Adipose tissue (tissue), 3 donors: Measurements from ENCODE around the gene TFG. TPM values are rescaled to one million over a fixed set of nuclear protein-coding genes. Genes with fewer than 3 reads are reported as not detected.
A peak's percentile ranks its signal among the peaks of the same experiment; 100 is the strongest.
"Not testable (repeated sequence)": the region's sequence is repeated elsewhere in the genome, so short reads cannot be mapped to it uniquely, and the experiment has no call there.

ENCODE experiments used
- H3K27ac ChIP-seq: one replicate; pipeline ENCODE4 v1.5.1; 2013; ENCODE audit warnings: low read depth, low read length
- WGBS, 3 donors: extraction: QIAGEN DNeasy Blood & Tissue Kit; methylation state at CpG; one replicate each; pipeline ENCODE4 v1.1.7; 2013; 5-methylcytosine and 5-hydroxymethylcytosine counted together
- polyA plus RNA-seq, 3 donors: library from polyadenylated mRNA; stranded (reverse); fragments of 200-250 nt; gene quantifications; one replicate each; pipeline ENCODE4 v1.2.3, GENCODE V29; 2013
- donor health status: healthy with polysubstance abuse.
- donor health status: Bipolar disorder and iron deficiency.
- donor health status: healthy.

TFG gene
- 10 to 100 TPM; 50.0 to 69.7 (median 55.7) TPM for polyA plus RNA-seq

GRCh38 chr3:100708989-100709841, at the start of gene TFG:
TSS of gene TFG (plus strand) at chr3:100709494. CDS start at chr3:100713686, 4,192 bp downstream.
- WGBS, 3 donors: 1% methylated on average over 52 to 76 of the region's 76 CpGs
- peak within 1 kb of the TSS; percentile 93 for H3K27ac ChIP-seq

- H3K27ac ChIP-seq: not testable (repeated sequence)
Measured at GRCh38 chr3:100661294-100661693, 48.0 kb upstream of the TFG start.

DNA sequence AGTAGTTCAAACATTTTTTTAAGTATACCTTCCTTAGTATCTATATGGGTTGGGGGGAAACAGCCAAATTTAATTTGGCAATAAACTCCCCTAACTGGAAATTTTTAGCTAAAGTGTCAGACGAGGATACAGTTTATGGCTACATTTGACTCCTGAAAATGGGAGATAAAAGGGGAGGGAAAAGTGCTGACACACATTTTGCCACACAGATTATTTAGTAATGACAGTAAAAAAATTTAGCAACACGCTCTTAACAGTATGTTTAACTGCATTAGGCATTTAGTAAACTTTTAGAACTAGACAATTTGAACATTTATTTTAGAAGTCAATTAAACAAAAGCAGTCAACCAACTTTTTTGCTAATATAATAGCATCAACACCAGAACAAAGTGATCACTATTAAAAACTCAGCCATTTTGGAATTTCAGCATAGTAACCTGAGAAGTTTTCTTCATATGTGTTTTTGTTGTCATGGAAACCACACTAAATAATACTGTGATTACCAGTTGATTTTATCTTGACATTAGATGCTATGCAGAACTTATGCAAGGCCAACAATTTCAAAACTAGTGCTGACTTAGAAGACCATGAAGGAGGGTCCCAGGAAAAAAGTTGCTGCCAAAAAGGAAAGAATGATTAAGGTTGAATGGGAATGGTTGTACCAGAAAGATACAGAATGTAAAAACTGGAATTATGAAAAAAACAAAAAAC, 47.0 kb upstream of the TFG start:
- WGBS, 3 donors: 53 to 67% (median 63%) methylated on average over 2 of the region's 2 CpGs

DNA sequence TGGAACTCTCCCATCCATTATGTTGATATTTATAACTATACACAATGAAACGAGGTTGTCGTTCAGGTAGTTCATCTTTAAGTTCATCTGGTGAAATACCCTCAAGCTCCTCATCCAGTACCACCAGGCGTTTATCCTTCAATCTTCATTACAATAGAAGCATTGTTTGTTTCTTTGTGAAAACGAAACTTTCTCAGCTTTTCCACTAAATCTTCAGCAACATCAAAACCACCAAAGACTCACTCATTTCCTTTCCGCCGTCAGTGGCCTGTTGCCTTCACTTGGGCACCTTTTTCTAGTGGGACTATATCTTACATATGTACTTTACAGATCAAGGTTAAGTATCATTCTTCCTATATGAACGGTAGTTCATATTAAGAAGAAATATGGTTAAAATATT, 44.1 kb upstream of the TFG start:
- 43 to 55% (median 46%) methylated on average over 7 of the region's 7 CpGs for WGBS, 3 donors
- no peak overlapping the region for H3K27ac ChIP-seq

More for the DNA sequence above, 47.0 kb upstream of the TFG start:
- H3K27ac ChIP-seq: no peak overlapping the region

GRCh38 chr3:100666699-100667098, 42.6 kb upstream of the TFG start:
- H3K27ac ChIP-seq: not testable (repeated sequence)
- WGBS, 3 donors: 46 to 59% (median 52%) methylated on average over 5 of the region's 6 CpGs

DNA sequence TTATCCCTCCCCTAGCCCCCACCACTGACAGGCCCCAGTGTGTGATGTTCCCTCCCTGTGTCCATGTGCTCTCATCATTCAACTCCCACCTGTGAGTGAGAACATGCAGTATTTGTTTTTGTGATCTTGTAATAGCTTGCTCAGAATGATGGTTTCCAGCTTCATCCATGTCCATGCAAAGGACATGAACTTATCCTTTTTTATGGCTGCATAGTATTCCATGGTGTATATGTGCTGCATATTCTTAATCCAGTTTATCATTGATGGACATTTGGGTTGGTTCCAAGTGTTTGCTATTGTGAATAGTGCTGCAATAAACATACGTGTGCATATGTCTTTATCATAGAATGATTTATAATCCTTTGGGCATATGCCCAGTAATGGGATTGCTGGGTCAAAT, 42.0 kb upstream of the TFG start:
- WGBS, 3 donors: 35 to 74% (median 69%) methylated on average over 1 of the region's 1 CpG
- H3K27ac ChIP-seq: not testable (repeated sequence)

DNA sequence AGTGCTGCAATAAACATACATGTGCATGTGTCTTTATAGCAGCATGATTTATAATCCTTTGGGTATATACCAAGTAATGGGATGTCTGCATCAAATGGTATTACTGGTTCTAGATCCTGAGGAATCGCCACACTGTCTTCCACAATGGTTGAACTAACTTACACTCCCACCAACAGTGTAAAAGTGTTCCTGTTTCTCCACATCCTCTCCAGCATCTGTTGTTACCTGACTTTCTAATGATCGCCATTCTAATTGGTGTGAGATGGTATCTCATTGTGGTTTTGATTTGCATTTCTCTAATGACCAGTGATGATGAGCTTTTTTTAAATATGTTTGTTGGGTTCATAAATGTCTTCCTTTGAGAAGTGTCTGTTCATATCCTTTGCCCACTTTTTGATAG, 38.3 kb upstream of the TFG start:
- H3K27ac ChIP-seq: not testable (repeated sequence)
- 88 to 96% (median 96%) methylated on average over 2 of the region's 2 CpGs for WGBS, 3 donors

- no peak overlapping the region for H3K27ac ChIP-seq
- 92 to 94% (median 93%) methylated on average over 1 of the region's 1 CpG for WGBS, 3 donors
Measured at GRCh38 chr3:100681496-100681895, 27.8 kb upstream of the TFG start.

DNA sequence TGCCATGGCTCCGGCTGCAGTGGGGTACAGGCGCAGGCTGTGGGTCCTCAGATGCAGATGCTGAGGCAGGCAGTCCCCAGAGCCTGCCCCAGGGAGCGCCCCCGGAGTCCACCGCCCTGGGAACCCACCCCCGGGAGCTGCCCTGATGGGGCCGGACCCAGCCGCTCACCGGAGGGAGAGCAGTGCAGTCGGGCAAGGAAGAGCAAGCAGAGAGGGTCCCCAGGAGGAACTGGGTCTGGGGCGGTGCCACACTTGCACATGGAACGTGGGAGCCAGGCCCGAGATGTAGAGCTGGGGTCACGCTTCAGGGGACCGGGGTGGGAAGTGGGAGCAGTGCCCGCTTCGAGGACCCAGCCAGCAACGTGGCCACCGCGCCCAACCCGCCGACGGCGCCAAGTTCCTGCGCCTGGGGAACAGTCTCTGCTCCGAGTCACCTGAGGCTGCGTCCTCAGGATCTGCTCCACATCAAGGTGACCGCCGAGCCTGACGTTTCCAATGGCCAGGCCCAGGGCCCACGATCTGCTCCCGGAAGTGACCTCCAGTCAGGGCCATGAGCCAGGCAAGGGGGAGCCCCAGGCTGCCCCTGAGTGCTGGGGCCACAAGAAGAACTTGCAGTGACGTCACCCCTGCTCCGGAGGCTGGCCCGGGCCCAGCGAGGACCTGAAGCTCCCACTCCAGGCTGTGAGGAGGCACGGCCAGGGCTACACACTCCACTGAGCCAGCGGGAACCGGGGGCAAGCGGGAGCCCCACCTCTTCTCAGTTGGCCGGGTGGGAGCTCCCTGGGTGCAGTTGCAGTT, 27.0 kb upstream of the TFG start:
- WGBS, 3 donors: 71 to 77% (median 77%) methylated on average over 41 of the region's 41 CpGs
- no peak overlapping the region for H3K27ac ChIP-seq

DNA sequence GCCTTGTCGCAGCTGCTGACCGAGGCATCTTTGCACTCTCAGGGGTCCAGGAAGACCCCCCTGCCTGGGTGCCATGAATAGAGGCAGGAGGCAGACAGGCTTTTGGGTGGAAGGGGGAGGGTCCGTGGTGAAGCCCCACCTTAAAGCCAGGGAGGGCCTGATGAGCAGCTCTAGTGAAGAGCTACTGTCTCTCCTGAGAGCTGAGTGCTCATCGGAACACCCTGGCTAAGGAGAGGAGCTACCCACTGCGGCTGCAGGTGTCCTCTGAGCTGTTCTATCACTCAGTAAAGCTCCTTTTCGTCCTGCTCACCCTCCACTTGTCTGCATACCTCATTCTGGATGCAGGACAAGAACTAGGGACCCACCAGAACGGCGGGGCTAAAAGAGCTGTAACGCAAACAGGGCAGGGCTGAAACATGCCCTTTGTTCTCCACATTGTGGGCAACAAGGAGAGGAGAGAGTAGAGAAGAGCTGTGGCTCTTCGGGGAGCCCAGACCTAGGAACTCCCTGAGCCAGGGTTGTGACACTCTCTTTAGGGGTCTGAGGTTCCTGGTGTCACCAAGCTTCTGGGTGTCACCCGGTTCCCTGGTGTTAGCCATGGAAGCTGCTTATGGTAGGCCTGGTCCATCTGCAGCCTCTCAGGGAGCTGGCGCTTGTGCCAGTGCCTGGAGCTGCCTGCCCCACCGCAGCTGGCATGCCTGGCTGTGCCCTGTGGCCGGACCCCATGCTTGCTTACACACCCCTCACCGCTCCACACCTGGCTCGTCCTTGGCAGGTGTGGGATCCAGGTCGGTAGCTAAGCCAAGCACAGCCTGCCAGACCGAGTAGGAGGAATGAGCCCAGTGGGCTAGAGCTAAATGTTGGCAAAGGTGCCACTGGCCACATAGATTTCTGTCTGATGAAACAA, 26.2 kb upstream of the TFG start:
- 80 to 87% (median 85%) methylated on average over 18 of the region's 18 CpGs for WGBS, 3 donors
- no peak overlapping the region for H3K27ac ChIP-seq

GRCh38 chr3:100693225-100693624, 16.1 kb upstream of the TFG start:
- no peak overlapping the region for H3K27ac ChIP-seq

DNA sequence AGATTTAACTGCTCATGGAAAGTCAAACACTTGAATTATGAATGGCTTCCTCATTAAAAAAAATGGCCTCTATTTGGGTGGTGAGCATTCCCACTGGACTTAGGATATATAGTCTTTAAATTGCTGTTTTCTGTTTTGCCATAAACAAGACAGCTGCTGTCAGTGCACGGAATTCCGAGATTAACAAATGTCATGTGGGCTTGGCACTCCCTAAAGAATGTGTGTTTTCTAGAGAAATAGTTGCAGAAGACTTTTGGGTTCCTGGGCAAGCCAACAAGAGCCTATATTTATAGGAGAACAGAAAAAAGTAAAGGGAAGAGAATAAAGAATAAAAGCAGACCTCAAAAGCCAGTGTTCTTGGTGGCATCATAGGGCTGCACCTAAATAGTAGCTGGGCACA, 13.6 kb upstream of the TFG start:
- WGBS, 3 donors: 58 to 71% (median 65%) methylated on average over 2 of the region's 2 CpGs
- no peak overlapping the region for H3K27ac ChIP-seq

- WGBS, 3 donors: 72 to 82% (median 75%) methylated on average over 3 of the region's 3 CpGs
Measured at GRCh38 chr3:100696161-100696560, 13.1 kb upstream of the TFG start.

DNA sequence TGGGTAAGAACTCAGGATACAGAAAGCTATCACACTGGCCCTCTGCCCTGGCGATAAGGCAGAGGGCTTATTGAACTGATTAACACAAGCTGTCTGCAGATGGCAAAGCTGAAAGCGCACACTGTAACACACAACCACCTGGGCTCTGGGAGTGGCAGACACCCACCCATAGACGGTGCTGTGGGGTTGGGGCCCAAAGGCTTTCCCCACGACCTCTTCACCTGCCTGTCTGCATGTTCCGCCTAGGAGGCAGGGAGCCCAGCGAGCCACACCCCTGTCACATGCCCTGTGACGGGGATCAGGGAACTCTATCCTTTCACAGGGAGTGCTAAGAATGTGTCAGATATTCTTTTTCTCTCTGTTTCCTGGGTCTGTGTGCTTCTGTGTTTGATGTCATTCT, 12.1 kb upstream of the TFG start:
- H3K27ac ChIP-seq: no peak overlapping the region
- WGBS, 3 donors: 80 to 88% (median 82%) methylated on average over 7 of the region's 7 CpGs

More at GRCh38 chr3:100696161-100696560, 13.1 kb upstream of the TFG start:
- no peak overlapping the region for H3K27ac ChIP-seq

GRCh38 chr3:100697723-100698285, 11.5 kb upstream of the TFG start:
- no peak overlapping the region for H3K27ac ChIP-seq
- 78 to 80% (median 79%) methylated on average over 5 of the region's 5 CpGs for WGBS, 3 donors

DNA sequence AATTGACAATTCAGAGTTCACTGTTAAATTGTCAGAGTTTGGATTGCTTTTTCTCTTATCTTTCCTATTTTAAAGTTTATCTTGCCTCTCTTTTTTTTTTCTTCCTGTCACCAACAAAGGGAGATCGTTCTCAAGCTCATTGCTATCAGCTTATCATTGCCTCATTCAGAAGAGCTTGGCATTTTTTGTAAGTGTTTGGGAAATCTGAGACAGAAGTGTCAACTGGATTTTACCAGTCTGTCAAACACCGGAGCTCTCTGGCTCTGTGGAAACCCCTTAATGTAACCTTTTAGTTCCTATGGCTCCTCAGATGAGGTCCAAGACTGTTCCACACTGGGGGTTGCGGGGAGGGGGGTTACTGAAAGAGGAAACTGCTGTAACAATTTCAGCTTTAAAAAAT, 10.6 kb upstream of the TFG start:
- 41 to 52% (median 52%) methylated on average over 3 of the region's 3 CpGs for WGBS, 3 donors
- H3K27ac ChIP-seq: no peak overlapping the region

DNA sequence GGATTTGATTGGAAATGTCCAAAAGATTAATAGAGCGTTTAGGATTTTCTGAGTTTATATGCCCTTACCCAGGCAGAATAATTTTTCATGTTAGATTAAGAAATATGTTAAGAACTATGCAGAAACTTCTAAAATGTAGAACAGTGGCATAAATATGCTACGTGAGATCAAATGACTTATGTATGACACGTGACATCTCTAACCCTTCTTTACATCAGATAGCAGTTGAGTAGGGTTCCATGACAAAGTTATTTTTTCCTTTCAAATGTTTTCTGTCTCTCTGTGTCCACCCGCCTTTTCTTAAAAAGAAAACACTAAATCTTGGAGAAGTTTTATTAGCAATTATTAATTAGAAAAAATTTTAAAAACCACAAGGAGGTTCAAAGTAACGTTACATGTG, 8.6 kb upstream of the TFG start:
- H3K27ac ChIP-seq: no peak overlapping the region
- 84 to 89% (median 86%) methylated on average over 5 of the region's 5 CpGs for WGBS, 3 donors
